ENCODE data around the gene OR1F1. TPM values are rescaled to one million over a fixed set of nuclear protein-coding genes. Genes with fewer than 3 reads are reported as not detected.
A peak's percentile ranks its signal among the peaks of the same experiment; 100 is the strongest.
"Not testable (repeated sequence)": the region's sequence is repeated elsewhere in the genome, so short reads cannot be mapped to it uniquely, and the experiment has no call there.

The OR1F1 gene
- total and polyA plus RNA-seq, 8 donors = not detected

DNA sequence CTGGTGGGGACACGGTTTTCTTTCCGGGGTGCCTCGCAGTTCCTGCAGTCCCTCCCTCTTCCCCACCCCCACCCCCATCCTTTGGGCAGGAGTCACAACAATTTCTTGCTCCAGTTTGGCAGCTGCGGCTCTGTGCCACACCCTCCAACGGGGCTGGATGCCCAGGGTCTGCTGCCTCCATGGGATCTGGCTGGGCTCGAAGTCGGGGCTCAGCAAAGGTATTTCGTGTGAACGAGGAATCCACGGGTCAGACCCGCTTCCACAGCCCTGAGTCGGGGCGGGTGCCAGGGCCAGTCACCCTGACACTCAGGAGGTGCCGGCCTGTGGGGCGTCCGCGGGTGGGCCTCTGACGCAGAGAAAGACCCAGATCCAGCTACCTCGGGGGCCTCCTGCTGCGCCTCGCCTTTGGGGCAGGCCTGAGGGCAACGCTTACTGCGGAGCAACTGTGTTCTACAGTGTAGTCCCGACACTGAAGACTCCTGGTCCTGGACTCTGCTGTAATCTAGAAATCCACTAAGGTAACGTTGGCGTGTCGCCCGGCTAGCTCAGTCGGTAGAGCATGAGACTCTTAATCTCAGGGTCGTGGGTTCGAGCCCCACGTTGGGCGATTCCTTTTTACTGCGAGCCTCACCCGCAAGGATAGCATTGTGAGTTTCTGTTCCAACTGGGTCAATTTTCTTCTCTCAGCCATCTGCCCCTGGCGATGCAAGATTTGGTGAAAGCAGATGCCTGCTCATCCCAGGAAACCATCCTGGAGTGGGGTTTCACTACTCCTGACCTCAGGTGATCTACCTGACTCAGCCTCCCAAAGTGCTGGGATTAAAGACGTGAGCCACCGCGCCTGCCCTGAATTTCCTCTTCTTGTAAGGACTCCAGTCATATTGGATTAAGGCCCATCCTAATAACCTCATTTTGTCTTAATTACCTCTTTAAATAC is 12.6 kb upstream of the OR1F1 start:
- Histone ChIP-seq H3K27ac (no peak overlapping the region), H3K9me3 (no peaks in the 10 kb centered on the region), H3K4me1 (peaks cover 6 to 24% of the 10 kb centered on the region in 2 donors), H3K27me3 (peaks cover 89 to 100% of the 10 kb centered on the region in 2 donors), H3K4me3 (no peak overlapping the region), H3K36me3 (no peaks in the 10 kb centered on the region)
- ATAC-seq (no peak), DNase-seq (no peak)
- TF ChIP-seq, protein P1, sequence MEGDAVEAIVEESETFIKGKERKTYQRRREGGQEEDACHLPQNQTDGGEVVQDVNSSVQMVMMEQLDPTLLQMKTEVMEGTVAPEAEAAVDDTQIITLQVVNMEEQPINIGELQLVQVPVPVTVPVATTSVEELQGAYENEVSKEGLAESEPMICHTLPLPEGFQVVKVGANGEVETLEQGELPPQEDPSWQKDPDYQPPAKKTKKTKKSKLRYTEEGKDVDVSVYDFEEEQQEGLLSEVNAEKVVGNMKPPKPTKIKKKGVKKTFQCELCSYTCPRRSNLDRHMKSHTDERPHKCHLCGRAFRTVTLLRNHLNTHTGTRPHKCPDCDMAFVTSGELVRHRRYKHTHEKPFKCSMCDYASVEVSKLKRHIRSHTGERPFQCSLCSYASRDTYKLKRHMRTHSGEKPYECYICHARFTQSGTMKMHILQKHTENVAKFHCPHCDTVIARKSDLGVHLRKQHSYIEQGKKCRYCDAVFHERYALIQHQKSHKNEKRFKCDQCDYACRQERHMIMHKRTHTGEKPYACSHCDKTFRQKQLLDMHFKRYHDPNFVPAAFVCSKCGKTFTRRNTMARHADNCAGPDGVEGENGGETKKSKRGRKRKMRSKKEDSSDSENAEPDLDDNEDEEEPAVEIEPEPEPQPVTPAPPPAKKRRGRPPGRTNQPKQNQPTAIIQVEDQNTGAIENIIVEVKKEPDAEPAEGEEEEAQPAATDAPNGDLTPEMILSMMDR (IDR thresholded peaks at IDR 0.05) = no peak
- intact Hi-C loops (cut with DNase I) = no loop called here

DNA sequence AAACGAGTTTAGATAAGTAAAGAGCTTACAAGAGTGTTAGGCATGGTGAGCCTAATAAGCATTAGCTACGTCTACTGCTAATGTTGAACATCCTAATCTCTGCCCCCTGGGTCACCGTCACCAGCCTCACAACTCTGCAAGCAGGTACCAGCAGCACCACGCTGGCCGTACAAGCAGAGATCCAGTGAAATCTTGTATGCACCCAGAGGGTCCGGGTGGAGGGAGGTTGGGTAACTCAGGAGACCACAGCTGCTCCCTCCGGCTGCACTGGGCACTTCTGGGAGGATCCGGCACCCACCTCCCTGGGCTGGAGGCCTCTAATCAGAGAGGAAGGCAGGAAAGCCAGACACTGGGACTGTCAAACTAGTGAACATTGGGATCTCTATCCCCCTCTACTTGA is 8.4 kb upstream of the OR1F1 start:
- TF ChIP-seq, protein P1 (IDR thresholded peaks at IDR 0.05) = no peak
- Histone ChIP-seq H3K36me3 (no peaks in the 10 kb centered on the region), H3K27me3 (peaks cover 88 to 100% of the 10 kb centered on the region in 2 donors), H3K27ac (no peak overlapping the region), H3K9me3 (no peaks in the 10 kb centered on the region), H3K4me3 (no peak overlapping the region), H3K4me1 (peaks cover 12 to 17% of the 10 kb centered on the region in 2 donors)
- ATAC-seq (no peak), DNase-seq (no peak)
- intact Hi-C loops (cut with DNase I) = no loop called here

DNA sequence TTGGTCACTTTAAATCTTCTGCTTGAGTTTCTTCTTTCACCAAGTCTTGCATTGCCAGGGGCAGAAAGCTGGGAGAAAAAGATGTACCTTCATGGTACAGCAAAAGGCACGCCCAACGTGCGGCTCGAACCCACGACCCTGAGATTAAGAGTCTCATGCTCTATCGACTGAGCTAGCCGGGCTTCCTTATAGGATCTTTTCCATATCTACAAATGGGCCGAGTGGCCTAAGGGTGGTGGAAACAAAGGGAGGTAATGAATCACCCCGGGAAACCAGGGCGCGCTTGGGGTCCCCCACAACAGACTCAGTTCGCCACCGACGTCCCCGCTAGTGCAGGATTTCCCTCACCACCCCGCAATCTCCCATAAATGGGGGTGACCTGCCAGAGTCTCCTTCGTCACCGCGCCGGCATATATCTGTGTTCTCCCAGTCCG is 7.5 kb upstream of the OR1F1 start:
- no peak for DNase-seq
- Histone ChIP-seq H3K27ac (no peak overlapping the region), H3K4me3 (no peak overlapping the region), H3K9me3 (no peaks in the 10 kb centered on the region), H3K36me3 (no peaks in the 10 kb centered on the region), H3K4me1 (peaks cover 12 to 16% of the 10 kb centered on the region in 2 donors), H3K27me3 (peaks cover 80 to 100% of the 10 kb centered on the region in 2 donors)
- no peak for ATAC-seq
- TF ChIP-seq, protein P1 (IDR thresholded peaks at IDR 0.05) = no peak
- intact Hi-C loops (cut with DNase I) = no loop called here

DNA sequence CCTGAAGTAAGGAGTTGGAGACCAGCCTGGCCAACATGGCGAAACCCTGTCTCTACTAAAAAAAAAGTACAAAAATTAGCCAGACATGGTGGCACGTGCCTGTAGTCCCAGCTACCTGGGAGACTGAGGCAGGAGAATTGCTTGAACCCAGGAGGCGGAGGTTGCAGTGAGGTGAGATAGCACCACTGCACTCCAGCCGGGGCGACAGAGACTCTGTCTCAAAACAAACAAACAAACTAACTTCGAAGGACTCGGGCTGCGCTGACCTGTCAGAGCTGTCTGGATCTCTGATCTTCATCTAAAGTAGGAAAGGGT is 5.8 kb upstream of the OR1F1 start:
- H3K36me3 ChIP-seq; H3K27ac ChIP-seq; intact Hi-C loops (cut with DNase I); ATAC-seq; H3K9me3 ChIP-seq; DNase-seq; H3K4me3 ChIP-seq: not testable (repeated sequence)
- Histone ChIP-seq H3K4me1 (peaks cover 12 to 16% of the 10 kb centered on the region in 2 donors), H3K27me3 (peaks cover 71 to 100% of the 10 kb centered on the region in 2 donors)

DNA sequence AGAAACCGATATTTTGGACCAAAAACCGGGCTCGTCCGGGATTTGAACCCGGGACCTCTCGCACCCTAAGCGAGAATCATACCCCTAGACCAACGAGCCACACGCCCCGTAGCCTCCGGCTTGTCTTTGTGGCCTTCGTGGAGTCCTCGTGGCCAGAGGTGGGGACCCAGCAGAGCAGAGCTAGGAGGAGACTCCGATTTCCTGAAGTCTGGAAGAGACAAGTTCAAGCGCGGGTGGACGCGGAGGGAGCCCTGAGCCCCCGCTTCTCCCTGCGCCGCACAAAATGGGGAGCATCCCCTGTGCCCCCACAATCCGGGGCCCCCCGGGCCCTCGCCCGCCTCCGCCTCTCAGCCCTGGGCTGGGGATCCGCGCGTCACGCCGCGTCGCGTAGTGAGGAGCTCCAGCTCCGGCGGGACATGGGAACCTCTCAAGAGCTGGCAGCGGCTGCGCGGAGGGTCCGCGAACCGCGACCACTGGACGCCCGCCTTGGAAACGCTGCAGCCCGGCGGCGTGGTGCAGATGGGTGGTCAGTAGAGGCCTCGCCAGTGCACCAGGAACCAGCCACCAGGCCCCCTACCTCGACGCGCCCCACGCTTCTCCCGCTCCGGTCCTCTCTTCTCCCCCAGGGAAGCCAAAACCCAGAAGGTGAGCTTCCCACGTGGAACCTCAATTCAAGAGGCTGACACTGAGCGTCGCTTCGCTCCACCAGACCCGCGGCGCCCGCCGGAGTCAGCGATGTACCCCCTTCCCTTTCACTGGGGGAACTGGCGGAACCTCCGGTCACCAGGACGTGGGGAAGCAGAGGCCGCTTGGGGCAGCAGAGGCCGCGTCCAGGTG is 5.2 kb upstream of the OR1F1 start:
- intact Hi-C loops (cut with DNase I) = no loop called here

More for the DNA sequence above, 5.2 kb upstream of the OR1F1 start:
- H3K27ac ChIP-seq = no peak overlapping the region
- DNase-seq (no peak), ATAC-seq (peak; percentile 75)
- peaks cover 71 to 100% of the 10 kb centered on the region in 2 donors for H3K27me3 ChIP-seq
- H3K36me3 ChIP-seq = no peaks in the 10 kb centered on the region
- H3K4me1 ChIP-seq = peaks cover 12 to 16% of the 10 kb centered on the region in 2 donors
- peak overlapping the region; percentile 17 to 21 for H3K4me3 ChIP-seq
- TF ChIP-seq, protein P1 (IDR thresholded peaks at IDR 0.05) = peak in 1 of 2 donors; percentile 7
- H3K9me3 ChIP-seq = no peaks in the 10 kb centered on the region
